GM23338 (cell line): ENCODE results near the gene HOXB3. TPM values are rescaled to one million over a fixed set of nuclear protein-coding genes. Genes with fewer than 3 reads are reported as not detected.

Experiments
- ATAC-seq: fragments of 200-7000 bp; cut with Tn5 transposase; 3 replicates; pipeline ENCODE4 v1.9.1; 2020
- DNase-seq: peaks from one replicate; pipeline ENCODE4 v3.0.0-alpha.2; 2015; ENCODE audit warnings: low spot score
- H2AFZ ChIP-seq: fragments of 200-600 bp; sonication (generic); 2 replicates; pipeline ENCODE4 v1.8.0; 2016; ENCODE audit warnings: antibody characterized with exemption, mild to moderate bottlenecking, moderate library complexity
- H3F3A ChIP-seq: fragments of 200-600 bp; sonication (generic); replicated peaks from 2 replicates; pipeline ENCODE4 v1.8.0; 2017; ENCODE audit warnings: antibody characterized with exemption, mixed run types, low read depth
- H3K27ac ChIP-seq: fragments of 200-600 bp; sonication (generic); 2 replicates; pipeline ENCODE4 v1.6.1; 2016; ENCODE audit warnings: low read depth
- H3K27me3 ChIP-seq: fragments of 200-600 bp; sonication (generic); 2 replicates; pipeline ENCODE4 v1.8.0; 2016; ENCODE audit warnings: mild to moderate bottlenecking, mixed run types, moderate library complexity; ENCODE audit not compliant: insufficient read depth
- H3K36me3 ChIP-seq: fragments of 200-600 bp; sonication (generic); 2 replicates; pipeline ENCODE4 v1.8.0; 2016; ENCODE audit warnings: mild to moderate bottlenecking; ENCODE audit not compliant: insufficient read depth
- H3K4me1 ChIP-seq: fragments of 200-600 bp; sonication (generic); 2 replicates; pipeline ENCODE4 v1.8.0; 2016; ENCODE audit warnings: mild to moderate bottlenecking, moderate library complexity; ENCODE audit not compliant: insufficient read depth
- H3K4me2 ChIP-seq: fragments of 200-600 bp; sonication (generic); 2 replicates; pipeline ENCODE4 v1.7.1; 2017; ENCODE audit warnings: mixed run types
- H3K4me3 ChIP-seq: fragments of 200-600 bp; sonication (generic); 2 replicates; pipeline ENCODE4 v1.6.1; 2016; ENCODE audit warnings: mixed run types
- H3K79me2 ChIP-seq: fragments of 200-600 bp; sonication (generic); replicated peaks from 2 replicates; pipeline ENCODE4 v1.8.0; 2017; ENCODE audit warnings: mild to moderate bottlenecking; ENCODE audit not compliant: insufficient read depth
- H3K9me2 ChIP-seq: fragments of 200-600 bp; sonication (generic); 2 replicates; pipeline ENCODE4 v1.8.0; 2017; ENCODE audit not compliant: insufficient read depth
- H4K20me1 ChIP-seq: fragments of 200-600 bp; sonication (generic); replicated peaks from 2 replicates; pipeline ENCODE4 v1.8.0; 2017; ENCODE audit warnings: mild to moderate bottlenecking; ENCODE audit not compliant: insufficient read depth
- H3K27ac Mint-ChIP-seq: 2 replicates; pipeline ENCODE4 v1.8.0; 2020; ENCODE audit warnings: inconsistent platforms, mild to moderate bottlenecking, moderate library complexity, mixed read lengths
- H3K27me3 Mint-ChIP-seq: 3 replicates; pipeline ENCODE4 v1.8.0; 2022; ENCODE audit warnings: low read depth, mild to moderate bottlenecking, moderate library complexity, mixed read lengths, inconsistent platforms; ENCODE audit not compliant: insufficient read depth, poor library complexity
- H3K36me3 Mint-ChIP-seq: 3 replicates; pipeline ENCODE4 v1.8.0; 2021; ENCODE audit warnings: low read depth, mild to moderate bottlenecking, inconsistent platforms, moderate library complexity, mixed read lengths
- H3K4me1 Mint-ChIP-seq: 3 replicates; pipeline ENCODE4 v1.8.0; 2020; ENCODE audit warnings: mild to moderate bottlenecking, inconsistent platforms, mixed read lengths
- H3K4me3 Mint-ChIP-seq: 3 replicates; pipeline ENCODE4 v1.8.0; 2021; ENCODE audit warnings: moderate library complexity, mild to moderate bottlenecking, inconsistent platforms, mixed read lengths
- H3K9me3 Mint-ChIP-seq: 3 replicates; pipeline ENCODE4 v1.8.0; 2020; ENCODE audit warnings: moderate library complexity, mild to moderate bottlenecking, inconsistent platforms, mixed read lengths
- CREB1 ChIP-seq: fragments of 250-450 bp; sonication (Bioruptor Pico); IDR thresholded peaks from 2 replicates; pipeline ENCODE4 v1.5.0; 2020; ENCODE audit warnings: low read depth, mild to moderate bottlenecking, moderate library complexity
- EZH2 ChIP-seq: fragments of 200-600 bp; sonication (generic); IDR thresholded peaks from one replicate; pipeline ENCODE4 v1.8.0; 2017; ENCODE audit warnings: antibody characterized with exemption, mild to moderate bottlenecking, low read depth; ENCODE audit not compliant: unreplicated experiment
- EZH2phosphoT487 ChIP-seq: fragments of 200-600 bp; sonication (generic); IDR thresholded peaks from one replicate; pipeline ENCODE4 v1.8.1; 2018; ENCODE audit warnings: antibody characterized with exemption; ENCODE audit not compliant: unreplicated experiment
- JUNB ChIP-seq: IDR thresholded peaks from one replicate; pipeline ENCODE4 v1.6.1; 2016; ENCODE audit warnings: antibody characterized with exemption; ENCODE audit not compliant: unreplicated experiment
- NANOG ChIP-seq: IDR thresholded peaks from 2 replicates; pipeline ENCODE4 v1.6.1; 2016; ENCODE audit warnings: antibody characterized with exemption, borderline replicate concordance
- POLR2AphosphoS5 ChIP-seq: IDR thresholded peaks from 2 replicates; pipeline ENCODE4 v1.6.1; 2016; ENCODE audit warnings: antibody characterized with exemption, low read depth
- ZNF114 ChIP-seq: fragments of 250-450 bp; sonication (Bioruptor Pico); IDR thresholded peaks from 2 replicates; pipeline ENCODE4 v1.5.0; 2020; ENCODE audit warnings: mild to moderate bottlenecking, moderate library complexity
- ZNF331 ChIP-seq: fragments of 250-450 bp; sonication (Bioruptor Pico); IDR thresholded peaks from 2 replicates; pipeline ENCODE4 v1.5.0; 2020; ENCODE audit warnings: low read depth, mild to moderate bottlenecking, moderate library complexity
- polyA plus RNA-seq: library from polyadenylated mRNA; unstranded; fragments of >200 nt; fragmentation: Nextera tagmentation; extraction: Ambion mirVana; gene quantifications from 2 replicates; pipeline ENCODE4 v1.2.1, GENCODE V29; 2016
- total RNA-seq: library from RNA; depleted of rRNA; stranded (reverse); fragments of >200 nt; shearing (Covaris generic); gene quantifications from 2 replicates; pipeline ENCODE4 v1.2.3, GENCODE V29; 2014
- TF ChIP-seq, protein P1 (sequence below): IDR thresholded peaks from one replicate; pipeline ENCODE4 v1.6.1; 2018; ENCODE audit warnings: antibody characterized with exemption; ENCODE audit not compliant: unreplicated experiment
- TF ChIP-seq, protein P2 (sequence below): IDR thresholded peaks from 2 replicates; pipeline ENCODE4 v1.6.1; 2016; ENCODE audit warnings: antibody characterized with exemption
- TF ChIP-seq, protein P3 (sequence below), 2 experiments: fragments of 200-600 bp in 1 of 2; sonication (generic) in 1 of 2; conservative IDR thresholded peaks; 2 replicates each; pipeline versions ENCODE4 v1.5.1 to v1.6.1; 2016 to 2017; ENCODE audit warnings: antibody characterized with exemption in 2 of 2, low read depth in 2 of 2, mild to moderate bottlenecking in 2 of 2, moderate library complexity in 1 of 2

HOXB3 gene
- total and polyA plus RNA-seq, 2 experiments from 2014 or later = 0.17 TPM; not detected in 1

DNA sequence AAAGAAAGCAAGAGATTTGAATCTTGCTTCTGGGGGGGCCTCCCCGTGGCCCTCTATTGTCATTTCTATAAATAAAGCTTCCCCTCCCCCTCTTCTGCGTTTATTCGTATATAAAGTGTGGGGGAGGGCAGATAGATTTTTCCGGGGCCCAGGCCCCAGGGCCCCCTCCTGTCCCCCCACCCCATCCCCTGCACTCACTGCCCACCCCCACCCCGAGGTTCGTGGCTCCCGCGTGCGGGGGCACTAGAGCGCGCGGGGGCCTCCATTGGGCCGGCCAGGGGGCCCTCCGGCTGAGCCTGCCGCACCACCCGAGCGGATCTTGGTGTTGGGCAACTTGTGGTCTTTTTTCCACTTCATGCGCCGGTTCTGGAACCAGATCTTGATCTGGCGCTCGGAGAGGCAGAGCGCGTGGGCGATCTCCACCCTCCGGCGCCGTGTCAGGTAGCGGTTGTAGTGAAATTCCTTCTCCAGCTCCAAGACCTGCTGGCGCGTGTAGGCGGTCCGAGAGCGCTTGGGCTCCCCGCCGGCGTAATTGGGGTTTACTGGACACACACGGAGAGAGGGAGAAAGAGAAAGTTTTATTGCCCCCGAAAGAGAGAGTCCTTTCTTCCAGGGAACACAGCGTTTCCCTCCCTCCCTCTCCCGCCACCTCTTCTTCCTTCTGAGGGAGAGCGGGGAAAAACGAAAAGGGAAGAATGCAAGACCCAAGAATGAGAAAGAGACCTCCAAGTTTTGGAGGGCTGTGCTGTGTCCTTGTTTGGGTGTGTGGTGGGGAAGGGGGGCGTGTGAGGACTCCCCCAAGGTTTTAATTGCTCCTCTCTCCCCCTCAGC is 13.3 kb downstream of the HOXB3 start (continued):
- TF ChIP-seq ZNF114 (CRISPR knock-in tag) (no peak), NANOG (no peak), JUNB (no peak), CREB1 (CRISPR knock-in tag) (no peak), ZNF331 (CRISPR knock-in tag) (no peak), POLR2AphosphoS5 (no peak)
- TF ChIP-seq, protein P1, sequence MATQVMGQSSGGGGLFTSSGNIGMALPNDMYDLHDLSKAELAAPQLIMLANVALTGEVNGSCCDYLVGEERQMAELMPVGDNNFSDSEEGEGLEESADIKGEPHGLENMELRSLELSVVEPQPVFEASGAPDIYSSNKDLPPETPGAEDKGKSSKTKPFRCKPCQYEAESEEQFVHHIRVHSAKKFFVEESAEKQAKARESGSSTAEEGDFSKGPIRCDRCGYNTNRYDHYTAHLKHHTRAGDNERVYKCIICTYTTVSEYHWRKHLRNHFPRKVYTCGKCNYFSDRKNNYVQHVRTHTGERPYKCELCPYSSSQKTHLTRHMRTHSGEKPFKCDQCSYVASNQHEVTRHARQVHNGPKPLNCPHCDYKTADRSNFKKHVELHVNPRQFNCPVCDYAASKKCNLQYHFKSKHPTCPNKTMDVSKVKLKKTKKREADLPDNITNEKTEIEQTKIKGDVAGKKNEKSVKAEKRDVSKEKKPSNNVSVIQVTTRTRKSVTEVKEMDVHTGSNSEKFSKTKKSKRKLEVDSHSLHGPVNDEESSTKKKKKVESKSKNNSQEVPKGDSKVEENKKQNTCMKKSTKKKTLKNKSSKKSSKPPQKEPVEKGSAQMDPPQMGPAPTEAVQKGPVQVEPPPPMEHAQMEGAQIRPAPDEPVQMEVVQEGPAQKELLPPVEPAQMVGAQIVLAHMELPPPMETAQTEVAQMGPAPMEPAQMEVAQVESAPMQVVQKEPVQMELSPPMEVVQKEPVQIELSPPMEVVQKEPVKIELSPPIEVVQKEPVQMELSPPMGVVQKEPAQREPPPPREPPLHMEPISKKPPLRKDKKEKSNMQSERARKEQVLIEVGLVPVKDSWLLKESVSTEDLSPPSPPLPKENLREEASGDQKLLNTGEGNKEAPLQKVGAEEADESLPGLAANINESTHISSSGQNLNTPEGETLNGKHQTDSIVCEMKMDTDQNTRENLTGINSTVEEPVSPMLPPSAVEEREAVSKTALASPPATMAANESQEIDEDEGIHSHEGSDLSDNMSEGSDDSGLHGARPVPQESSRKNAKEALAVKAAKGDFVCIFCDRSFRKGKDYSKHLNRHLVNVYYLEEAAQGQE = no peak
- TF ChIP-seq, protein P2, sequence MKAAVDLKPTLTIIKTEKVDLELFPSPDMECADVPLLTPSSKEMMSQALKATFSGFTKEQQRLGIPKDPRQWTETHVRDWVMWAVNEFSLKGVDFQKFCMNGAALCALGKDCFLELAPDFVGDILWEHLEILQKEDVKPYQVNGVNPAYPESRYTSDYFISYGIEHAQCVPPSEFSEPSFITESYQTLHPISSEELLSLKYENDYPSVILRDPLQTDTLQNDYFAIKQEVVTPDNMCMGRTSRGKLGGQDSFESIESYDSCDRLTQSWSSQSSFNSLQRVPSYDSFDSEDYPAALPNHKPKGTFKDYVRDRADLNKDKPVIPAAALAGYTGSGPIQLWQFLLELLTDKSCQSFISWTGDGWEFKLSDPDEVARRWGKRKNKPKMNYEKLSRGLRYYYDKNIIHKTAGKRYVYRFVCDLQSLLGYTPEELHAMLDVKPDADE = no peak
- TF ChIP-seq, protein P3, sequence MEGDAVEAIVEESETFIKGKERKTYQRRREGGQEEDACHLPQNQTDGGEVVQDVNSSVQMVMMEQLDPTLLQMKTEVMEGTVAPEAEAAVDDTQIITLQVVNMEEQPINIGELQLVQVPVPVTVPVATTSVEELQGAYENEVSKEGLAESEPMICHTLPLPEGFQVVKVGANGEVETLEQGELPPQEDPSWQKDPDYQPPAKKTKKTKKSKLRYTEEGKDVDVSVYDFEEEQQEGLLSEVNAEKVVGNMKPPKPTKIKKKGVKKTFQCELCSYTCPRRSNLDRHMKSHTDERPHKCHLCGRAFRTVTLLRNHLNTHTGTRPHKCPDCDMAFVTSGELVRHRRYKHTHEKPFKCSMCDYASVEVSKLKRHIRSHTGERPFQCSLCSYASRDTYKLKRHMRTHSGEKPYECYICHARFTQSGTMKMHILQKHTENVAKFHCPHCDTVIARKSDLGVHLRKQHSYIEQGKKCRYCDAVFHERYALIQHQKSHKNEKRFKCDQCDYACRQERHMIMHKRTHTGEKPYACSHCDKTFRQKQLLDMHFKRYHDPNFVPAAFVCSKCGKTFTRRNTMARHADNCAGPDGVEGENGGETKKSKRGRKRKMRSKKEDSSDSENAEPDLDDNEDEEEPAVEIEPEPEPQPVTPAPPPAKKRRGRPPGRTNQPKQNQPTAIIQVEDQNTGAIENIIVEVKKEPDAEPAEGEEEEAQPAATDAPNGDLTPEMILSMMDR (conservative IDR thresholded peaks at IDR 0.05; ENCODE audit: low read depth in 2 of 2) = no peak

DNA sequence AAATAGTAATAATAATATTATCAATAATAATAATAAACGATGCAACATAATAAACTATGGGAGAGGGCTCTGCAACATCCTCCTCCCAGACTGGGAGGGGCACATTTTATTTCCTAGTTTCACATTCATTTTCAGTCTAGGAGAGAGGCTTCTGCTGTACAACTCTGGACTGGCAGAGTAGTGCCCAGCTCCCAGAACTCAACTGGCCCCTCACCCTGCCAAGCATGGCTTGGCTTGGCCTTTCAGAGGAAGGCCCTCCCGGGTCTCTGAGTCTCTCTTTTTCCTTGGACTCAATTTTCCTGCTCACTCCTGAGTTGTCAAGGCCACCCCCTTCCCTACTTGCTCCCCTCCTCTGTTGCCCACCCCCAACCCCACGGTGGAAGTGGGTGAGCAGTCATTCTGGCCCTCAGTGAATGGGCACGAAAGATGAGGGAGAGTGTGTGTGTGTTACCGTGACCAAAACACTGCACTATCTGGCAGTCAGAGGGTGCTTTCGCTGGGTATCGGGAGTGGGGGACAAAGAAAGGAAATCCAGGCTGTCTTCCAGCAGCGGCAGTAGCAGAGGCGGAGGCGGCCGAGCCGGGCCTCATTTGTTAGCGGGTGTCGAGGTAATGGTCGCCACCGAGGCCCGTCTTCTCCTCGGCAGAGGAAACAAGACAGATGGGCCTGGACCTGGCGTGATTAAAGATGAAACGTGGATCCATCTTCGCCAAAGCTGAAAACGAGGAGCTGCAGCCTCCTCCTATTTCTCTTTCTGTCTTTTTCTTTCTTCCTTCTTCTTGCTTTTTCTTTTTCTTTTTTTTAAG is 14.2 kb downstream of the HOXB3 start:
- Mint-ChIP-seq H3K27ac (no peak overlapping the region), H3K36me3 (no peaks in the 10 kb centered on the region), H3K4me1 (peaks cover 33% of the 10 kb centered on the region), H3K4me3 (no peak overlapping the region), H3K9me3 (peaks cover 7% of the 10 kb centered on the region), H3K27me3 (peaks cover 29% of the 10 kb centered on the region)
- Histone ChIP-seq H3K36me3 (no peaks in the 10 kb centered on the region), H3K79me2 (no peaks in the 10 kb centered on the region), H2AFZ (no peak overlapping the region), H3K27me3 (peaks cover 100% of the 10 kb centered on the region), H3F3A (peaks cover 73% of the 10 kb centered on the region), H3K4me3 (0 out of 2 replicates have a peak overlapping the region, but pooled peaks have one; percentile 28), H3K27ac (no peak overlapping the region), H4K20me1 (peaks cover 65% of the 10 kb centered on the region), H3K9me2 (no peaks in the 10 kb centered on the region), H3K4me1 (peaks cover 57% of the 10 kb centered on the region), H3K4me2 (no peak overlapping the region; the same call in 1 of the 2 replicates)
- DNase-seq (no peak), ATAC-seq (no peak)
- TF ChIP-seq ZNF114 (CRISPR knock-in tag) (no peak), EZH2 (peak; percentile 88), EZH2phosphoT487 (peak; percentile 47), CREB1 (CRISPR knock-in tag) (no peak)
